Activated CD8-positive, alpha-beta T cell treated with anti-CD3 and anti-CD28 coated beads for 36 hours (primary cell): ENCODE data around the gene TMEM41B. TPM values are rescaled to one million over a fixed set of nuclear protein-coding genes. Genes with fewer than 3 reads are reported as not detected.
"Not testable (repeated sequence)": the region's sequence is repeated elsewhere in the genome, so short reads cannot be mapped to it uniquely, and the experiment has no call there.

Experiments used
- ATAC-seq: fragments of 200-7000 bp; cut with Tn5 transposase; one replicate; pipeline ENCODE4 v1.10.0; 2021; ENCODE audit warnings: mild to moderate bottlenecking, moderate library complexity
- CTCF ChIA-PET: fragments of 350-600 bp; sonication (Branson Sonifier 250); formaldehyde crosslinking; loops from one replicate; lab custom pipeline; 2021; ENCODE audit warnings: antibody characterized with exemption; lab: Charles Lee
- POLR2A ChIA-PET: fragments of 350-600 bp; sonication (Branson Sonifier 250); formaldehyde crosslinking; loops from one replicate; lab custom pipeline; 2021; ENCODE audit warnings: antibody characterized with exemption; lab: Charles Lee
- DNase-seq: peaks from one replicate; pipeline ENCODE4 v3.0.0-alpha.2; 2020
- H3K27ac Mint-ChIP-seq: one replicate; pipeline ENCODE4 v1.8.0; 2021; ENCODE audit warnings: mild to moderate bottlenecking, mixed read lengths
- H3K27me3 Mint-ChIP-seq: one replicate; pipeline ENCODE4 v1.8.0; 2021; ENCODE audit warnings: mixed read lengths
- H3K36me3 Mint-ChIP-seq: one replicate; pipeline ENCODE4 v1.8.0; 2021; ENCODE audit warnings: low read depth, mixed read lengths
- H3K4me1 Mint-ChIP-seq: one replicate; pipeline ENCODE4 v1.8.0; 2021; ENCODE audit warnings: low read depth, mixed read lengths
- H3K4me3 Mint-ChIP-seq: one replicate; pipeline ENCODE4 v1.8.0; 2021; ENCODE audit warnings: mild to moderate bottlenecking, moderate library complexity, mixed read lengths
- H3K9me3 Mint-ChIP-seq: one replicate; pipeline ENCODE4 v1.8.0; 2021; ENCODE audit warnings: mixed read lengths
- intact Hi-C: fragments of 100-400 bp; cut with micrococcal nuclease; formaldehyde crosslinking; loops from one replicate; pipeline ENCODE4 v1.10.0; 2022
- total RNA-seq, 2 experiments: library from RNA; stranded (reverse); gene quantifications; one replicate each; pipeline ENCODE4 v1.2.3, GENCODE V29; 2021
- TF ChIP-seq, protein P1 (sequence below): fragments of 200-600 bp; IDR thresholded peaks from one replicate; pipeline ENCODE4 v1.8.0; 2022; ENCODE audit warnings: antibody characterized with exemption, mild to moderate bottlenecking

Gene TMEM41B
- total RNA-seq, 2 experiments from 2014 or later = 20.4 to 23.0 TPM

GRCh38 chr11:9330387-9331384 lies 16.3 kb upstream of the TMEM41B start:
- ChIA-PET CTCF (interaction anchor here (0.6 kb wide), 1 partner anchor 28 kb away, joined by 3 read pairs; no protein-coding TSS in a partner anchor), POLR2A (no interaction called here)
- intact Hi-C loops = no loop called here
- TF ChIP-seq, protein P1, sequence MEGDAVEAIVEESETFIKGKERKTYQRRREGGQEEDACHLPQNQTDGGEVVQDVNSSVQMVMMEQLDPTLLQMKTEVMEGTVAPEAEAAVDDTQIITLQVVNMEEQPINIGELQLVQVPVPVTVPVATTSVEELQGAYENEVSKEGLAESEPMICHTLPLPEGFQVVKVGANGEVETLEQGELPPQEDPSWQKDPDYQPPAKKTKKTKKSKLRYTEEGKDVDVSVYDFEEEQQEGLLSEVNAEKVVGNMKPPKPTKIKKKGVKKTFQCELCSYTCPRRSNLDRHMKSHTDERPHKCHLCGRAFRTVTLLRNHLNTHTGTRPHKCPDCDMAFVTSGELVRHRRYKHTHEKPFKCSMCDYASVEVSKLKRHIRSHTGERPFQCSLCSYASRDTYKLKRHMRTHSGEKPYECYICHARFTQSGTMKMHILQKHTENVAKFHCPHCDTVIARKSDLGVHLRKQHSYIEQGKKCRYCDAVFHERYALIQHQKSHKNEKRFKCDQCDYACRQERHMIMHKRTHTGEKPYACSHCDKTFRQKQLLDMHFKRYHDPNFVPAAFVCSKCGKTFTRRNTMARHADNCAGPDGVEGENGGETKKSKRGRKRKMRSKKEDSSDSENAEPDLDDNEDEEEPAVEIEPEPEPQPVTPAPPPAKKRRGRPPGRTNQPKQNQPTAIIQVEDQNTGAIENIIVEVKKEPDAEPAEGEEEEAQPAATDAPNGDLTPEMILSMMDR = no peak
- Mint-ChIP-seq H3K4me3 (no peak overlapping the region), H3K4me1 (peaks cover 3% of the 10 kb centered on the region), H3K27me3 (no peaks in the 10 kb centered on the region), H3K27ac (no peak overlapping the region), H3K36me3 (no peaks in the 10 kb centered on the region), H3K9me3 (no peaks in the 10 kb centered on the region)
- DNase-seq (no peak), ATAC-seq (no peak)

DNA sequence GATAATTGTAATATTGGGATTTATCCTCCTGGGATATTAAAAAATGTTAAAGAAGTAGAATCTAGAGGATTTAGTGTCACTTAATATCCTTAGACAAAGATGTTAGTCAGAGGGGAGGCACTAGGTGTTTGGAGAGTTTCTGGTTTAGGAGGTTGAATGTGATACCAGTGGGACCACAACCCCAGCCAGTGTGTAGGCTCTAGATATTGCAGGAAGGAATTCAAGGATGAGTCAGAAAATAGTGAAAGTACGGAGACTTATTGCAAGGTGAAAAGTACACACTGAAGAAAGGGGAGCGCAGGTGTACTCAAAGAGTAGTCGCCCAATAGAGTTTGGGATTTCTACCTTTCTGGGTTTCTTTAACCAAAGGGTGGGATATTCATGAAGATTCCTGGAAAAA lies 5.7 kb upstream of the TMEM41B start:
- no peak overlapping the region for H3K27ac Mint-ChIP-seq
- ChIA-PET POLR2A (no interaction called here), CTCF (no interaction called here)
- peaks cover under 1% of the 10 kb centered on the region for H3K4me1 Mint-ChIP-seq
- DNase-seq (no peak), ATAC-seq (no peak)
- H3K27me3 Mint-ChIP-seq = peaks cover 11% of the 10 kb centered on the region
- H3K4me3 Mint-ChIP-seq = no peak overlapping the region
- H3K9me3 Mint-ChIP-seq = no peaks in the 10 kb centered on the region
- TF ChIP-seq, protein P1 = no peak
- intact Hi-C loops = no loop called here
- no peaks in the 10 kb centered on the region for H3K36me3 Mint-ChIP-seq

DNA sequence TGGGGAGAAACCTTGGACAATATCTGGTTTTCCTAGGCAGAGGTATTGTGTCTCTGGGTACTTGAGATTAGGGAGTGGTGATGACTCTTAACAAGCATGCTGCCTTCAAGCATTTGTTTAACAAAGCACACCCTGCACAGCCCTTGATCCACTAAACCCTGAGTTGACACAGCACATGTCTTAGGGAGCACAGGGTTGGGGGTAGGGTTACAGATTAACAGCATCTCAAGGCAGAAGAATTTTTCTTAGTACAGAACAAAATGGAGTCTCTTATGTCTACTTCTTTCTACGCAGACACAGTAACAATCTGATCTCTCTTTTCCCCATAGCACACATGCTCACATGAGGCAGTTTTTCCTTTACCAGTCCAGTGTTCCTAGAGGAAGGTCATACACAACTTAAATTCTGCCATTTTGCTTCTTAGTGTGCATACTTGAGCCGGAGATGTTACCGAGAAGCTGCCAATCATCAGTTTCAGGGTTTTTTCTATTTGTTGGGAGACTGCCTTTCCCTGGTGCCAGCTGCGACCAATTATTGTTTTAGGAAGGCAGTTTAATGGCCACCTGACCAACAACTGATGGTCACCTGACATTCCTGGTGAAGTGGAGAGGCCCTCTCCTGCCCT lies 5.1 kb upstream of the TMEM41B start:
- H3K36me3 Mint-ChIP-seq, DNase-seq, intact Hi-C loops, H3K4me1 Mint-ChIP-seq, H3K4me3 Mint-ChIP-seq, H3K27ac Mint-ChIP-seq, CTCF ChIA-PET, H3K9me3 Mint-ChIP-seq, ATAC-seq, POLR2A ChIA-PET: not testable (repeated sequence)
- H3K27me3 Mint-ChIP-seq = peaks cover 11% of the 10 kb centered on the region

DNA sequence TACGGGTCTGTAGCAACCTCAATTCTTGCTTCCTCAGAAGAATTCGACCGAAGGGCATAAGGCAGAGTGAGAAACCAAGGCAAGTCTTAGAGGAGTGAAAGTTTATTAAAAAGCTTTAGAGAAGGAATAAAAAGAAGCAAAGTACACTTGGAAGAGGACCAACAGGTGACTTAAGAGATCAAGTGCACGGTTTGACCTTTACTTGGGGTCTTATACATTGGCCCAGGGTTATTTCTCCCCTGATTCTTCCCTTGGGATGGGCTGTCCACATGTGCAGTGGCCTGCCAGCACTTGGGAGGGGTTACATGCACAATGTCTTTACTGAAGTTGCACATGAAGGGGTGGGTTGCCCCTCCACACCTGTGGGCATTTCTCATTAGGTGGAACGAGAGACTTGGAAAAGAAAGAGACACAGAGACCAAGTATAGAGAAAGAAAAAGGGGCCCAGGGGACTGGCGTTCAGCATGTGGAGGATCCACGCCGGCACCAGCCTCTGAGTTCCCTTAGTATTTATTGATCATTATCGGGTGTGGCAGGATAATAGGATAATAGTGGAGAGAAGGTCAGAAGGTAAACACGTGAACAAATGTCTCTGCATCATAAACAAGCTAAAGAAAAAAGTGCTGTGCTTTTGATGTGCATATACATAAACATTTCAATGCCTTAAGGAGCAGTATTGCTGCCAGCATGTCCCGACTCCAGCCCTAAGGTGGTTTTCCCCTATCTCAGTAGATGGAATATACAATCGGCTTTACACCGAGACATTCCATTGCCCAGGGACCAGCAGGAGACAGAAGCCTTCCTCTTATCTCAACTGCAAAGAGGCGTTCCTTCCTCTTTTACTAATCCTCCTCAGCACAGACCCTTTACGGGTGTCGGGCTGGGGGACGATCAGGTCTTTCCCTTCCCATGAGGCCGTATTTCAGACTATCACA lies 4.3 kb upstream of the TMEM41B start:
- peaks cover 11% of the 10 kb centered on the region for H3K27me3 Mint-ChIP-seq
- intact Hi-C loops, H3K9me3 Mint-ChIP-seq, H3K27ac Mint-ChIP-seq, DNase-seq, ATAC-seq, H3K36me3 Mint-ChIP-seq, POLR2A ChIA-PET, H3K4me1 Mint-ChIP-seq, CTCF ChIA-PET, H3K4me3 Mint-ChIP-seq: not testable (repeated sequence)

- DNase-seq = no peak
- peaks cover 5% of the 10 kb centered on the region for H3K36me3 Mint-ChIP-seq
- TF ChIP-seq, protein P1 = no peak
- intact Hi-C loops = no loop called here
- no peak for ATAC-seq
- peaks cover 11% of the 10 kb centered on the region for H3K27me3 Mint-ChIP-seq
- H3K4me1 Mint-ChIP-seq = peaks cover 18% of the 10 kb centered on the region
- H3K9me3 Mint-ChIP-seq = no peaks in the 10 kb centered on the region
- ChIA-PET POLR2A (interaction anchor here (1.5 to 3.6 kb wide), 3 partner anchors 48 to 68 kb away, joined by 7 to 19 read pairs (median 13); partner anchors contain the start of genes DENND5A and IPO7), CTCF (interaction anchor here (1.5 kb wide), 1 partner anchor 21 kb away, joined by 3 read pairs; no protein-coding TSS in a partner anchor)
- H3K4me3 Mint-ChIP-seq = no peak overlapping the region
- H3K27ac Mint-ChIP-seq = no peak overlapping the region
These were observed 1.9 kb upstream of the TMEM41B start for GRCh38 chr11:9316334-9316733.
